Measurements from ENCODE around the gene GET4.

DNA sequence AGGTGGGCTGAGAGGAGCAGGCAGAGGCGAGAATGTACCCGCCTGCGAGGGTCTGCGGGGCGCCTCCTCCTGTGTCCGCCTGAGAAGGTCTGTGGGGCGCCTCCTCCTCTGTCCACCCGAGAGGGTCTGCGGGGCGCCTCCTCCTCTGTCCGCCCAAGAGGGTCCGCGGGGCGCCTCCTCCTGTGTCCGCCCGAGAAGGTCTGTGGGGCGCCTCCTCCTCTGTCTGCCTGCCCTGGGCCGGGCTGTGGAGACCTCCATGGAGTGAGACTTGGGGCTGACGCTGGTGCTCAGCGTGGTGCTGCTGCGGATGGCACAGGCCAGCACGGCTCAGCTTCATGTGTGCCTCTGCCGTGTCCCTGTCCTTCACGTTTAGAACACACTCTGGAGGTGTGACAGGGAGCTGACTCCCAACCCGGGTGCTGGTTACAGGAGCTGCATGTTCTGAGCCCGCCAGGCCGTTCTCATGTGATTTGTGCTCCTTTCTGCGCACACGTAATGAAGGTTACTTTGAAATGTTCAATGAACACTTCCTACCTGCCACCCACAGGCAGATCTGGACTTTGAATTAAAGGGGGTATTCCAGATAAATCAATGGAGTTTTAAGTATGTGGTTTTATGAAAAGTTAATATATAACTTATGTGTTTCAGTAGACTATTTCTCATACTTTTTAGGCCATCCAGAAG lies 20.5 kb upstream of the GET4 start:
- TF ChIP-seq, protein P1, sequence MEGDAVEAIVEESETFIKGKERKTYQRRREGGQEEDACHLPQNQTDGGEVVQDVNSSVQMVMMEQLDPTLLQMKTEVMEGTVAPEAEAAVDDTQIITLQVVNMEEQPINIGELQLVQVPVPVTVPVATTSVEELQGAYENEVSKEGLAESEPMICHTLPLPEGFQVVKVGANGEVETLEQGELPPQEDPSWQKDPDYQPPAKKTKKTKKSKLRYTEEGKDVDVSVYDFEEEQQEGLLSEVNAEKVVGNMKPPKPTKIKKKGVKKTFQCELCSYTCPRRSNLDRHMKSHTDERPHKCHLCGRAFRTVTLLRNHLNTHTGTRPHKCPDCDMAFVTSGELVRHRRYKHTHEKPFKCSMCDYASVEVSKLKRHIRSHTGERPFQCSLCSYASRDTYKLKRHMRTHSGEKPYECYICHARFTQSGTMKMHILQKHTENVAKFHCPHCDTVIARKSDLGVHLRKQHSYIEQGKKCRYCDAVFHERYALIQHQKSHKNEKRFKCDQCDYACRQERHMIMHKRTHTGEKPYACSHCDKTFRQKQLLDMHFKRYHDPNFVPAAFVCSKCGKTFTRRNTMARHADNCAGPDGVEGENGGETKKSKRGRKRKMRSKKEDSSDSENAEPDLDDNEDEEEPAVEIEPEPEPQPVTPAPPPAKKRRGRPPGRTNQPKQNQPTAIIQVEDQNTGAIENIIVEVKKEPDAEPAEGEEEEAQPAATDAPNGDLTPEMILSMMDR (conservative IDR thresholded peaks at IDR 0.05 in 1 of 2, IDR thresholded peaks at IDR 0.05 in 1 of 2; ENCODE audit: extremely low read depth in 1 of 2, insufficient read depth in 1 of 2, low read depth in 1 of 2, low read length in 2 of 2) = no peak
- TF ChIP-seq EZH2 (IDR thresholded peaks at IDR 0.05; ENCODE audit: borderline replicate concordance, low read length) = no peak
